Brain pericyte (primary cell): ENCODE data around the gene NAA20.

Source experiments
- DNase-seq: peaks from one replicate; pipeline ENCODE4 v3.0.0-alpha.2; 2012; ENCODE audit warnings: low read depth, low spot score

The NAA20 gene, protein sequence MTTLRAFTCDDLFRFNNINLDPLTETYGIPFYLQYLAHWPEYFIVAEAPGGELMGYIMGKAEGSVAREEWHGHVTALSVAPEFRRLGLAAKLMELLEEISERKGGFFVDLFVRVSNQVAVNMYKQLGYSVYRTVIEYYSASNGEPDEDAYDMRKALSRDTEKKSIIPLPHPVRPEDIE

DNA sequence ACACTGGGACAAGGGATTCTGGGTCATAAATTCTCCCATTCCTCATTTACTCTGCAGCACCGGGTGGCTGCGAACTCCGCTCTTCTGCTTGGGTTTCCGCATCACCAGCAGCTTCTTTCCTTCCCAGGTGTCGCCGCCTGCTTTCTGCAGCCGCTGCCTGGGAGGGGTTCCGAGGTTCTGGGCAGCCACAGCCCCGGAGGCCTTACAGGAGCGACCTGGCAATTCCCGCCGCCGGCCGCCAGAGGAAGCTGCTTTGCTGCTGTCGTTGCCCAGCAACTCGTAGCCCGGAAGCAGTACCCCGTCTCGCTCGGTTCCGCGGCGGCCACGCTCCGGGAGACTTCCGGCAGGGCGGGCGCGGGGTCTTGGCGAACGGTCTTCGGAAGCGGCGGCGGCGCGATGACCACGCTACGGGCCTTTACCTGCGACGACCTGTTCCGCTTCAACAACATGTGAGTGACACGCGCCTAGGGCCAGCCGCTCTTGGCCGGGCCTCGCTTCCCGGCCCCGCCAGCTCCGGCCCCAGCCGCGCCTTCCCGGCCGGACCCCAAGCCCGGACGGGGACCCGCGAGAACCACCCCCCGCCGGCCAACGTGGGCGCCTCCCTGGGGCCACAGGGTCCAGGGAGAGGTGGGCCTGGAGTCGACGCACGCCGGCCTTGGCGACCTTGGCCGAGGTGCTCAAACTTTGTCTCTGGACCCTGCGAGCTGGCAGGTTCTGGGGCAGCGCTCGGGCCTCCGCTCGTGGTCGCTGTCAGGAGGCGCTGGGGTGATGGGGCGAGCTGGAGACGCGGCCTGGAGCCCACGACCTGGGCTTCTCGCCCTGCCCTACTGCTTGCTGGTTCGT is at the start of gene NAA20:
Gene NAA20, plus strand, starts transcription at position 362 of the 843 bp plus-strand sequence. Its CDS starts 35 bp downstream, at position 397.
- peak; percentile 66 for DNase-seq

DNA sequence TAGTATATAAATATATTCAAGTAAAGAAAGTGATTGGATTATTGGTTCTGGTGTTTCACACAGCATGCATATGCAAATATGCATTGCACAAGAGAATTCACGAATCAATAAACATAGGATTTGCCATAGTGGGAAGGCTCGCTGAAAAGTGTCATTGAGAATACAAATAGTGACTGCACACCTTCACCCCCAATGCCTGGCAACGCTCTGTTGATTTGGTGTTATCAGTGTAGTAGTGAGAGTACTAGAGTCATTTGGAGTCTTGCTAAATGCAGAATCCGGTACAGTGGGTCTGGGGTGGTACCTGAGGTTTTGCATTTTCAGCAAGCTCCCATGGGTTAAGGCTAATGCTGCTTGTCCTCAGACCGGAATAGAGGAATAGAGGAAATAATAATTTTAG is 49.7 kb upstream of the NAA20 start:
- DNase-seq, result no peak

DNA sequence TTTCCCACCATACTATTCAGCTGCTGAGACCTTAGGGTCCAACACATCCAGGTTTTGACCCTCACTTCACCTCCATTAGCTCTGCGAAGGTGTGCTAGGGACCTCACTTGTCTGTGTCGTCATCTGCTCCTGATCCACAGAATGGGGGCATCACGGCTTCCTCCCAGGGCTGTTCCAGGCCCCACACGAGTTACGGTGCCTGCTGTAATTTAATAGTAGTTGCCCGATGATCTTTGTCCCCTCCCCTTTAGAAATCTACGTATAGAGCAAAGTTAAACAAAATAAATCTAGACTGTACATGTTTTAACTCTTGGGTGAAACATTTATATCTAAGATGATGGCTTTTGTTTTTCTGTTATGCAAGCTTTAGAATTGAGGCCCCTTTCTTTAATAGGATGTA is 49.1 kb upstream of the NAA20 start:
- DNase-seq, result no peak

DNA sequence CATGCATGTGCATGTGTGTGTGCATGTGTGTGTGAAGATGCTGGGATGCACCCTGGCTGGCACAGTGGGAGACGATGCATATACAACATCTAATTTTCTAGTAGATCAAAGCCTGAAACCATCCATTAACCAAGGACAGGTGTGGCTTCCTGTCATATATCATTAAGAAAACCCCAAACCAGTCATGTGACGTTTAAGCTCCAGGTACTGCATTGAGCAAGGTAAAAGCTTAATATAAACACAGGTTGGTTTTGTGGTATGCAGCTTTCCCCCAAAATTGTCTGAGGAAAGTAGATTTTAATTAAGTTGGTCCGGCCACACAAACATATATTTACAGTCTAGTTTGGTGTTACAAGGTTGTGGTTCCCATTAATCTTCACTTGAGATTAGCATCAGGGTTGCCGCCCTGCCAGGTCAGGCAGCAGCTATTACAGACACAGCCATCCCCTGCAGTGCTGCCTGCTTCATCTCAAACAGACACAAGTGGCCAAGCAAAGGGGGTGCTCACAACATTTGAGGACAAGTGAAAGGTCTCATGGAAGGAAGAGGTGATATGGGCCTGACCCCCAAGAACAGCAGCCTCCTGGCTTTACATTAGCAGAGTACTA is 48.6 kb upstream of the NAA20 start:
- no peak for DNase-seq

DNA sequence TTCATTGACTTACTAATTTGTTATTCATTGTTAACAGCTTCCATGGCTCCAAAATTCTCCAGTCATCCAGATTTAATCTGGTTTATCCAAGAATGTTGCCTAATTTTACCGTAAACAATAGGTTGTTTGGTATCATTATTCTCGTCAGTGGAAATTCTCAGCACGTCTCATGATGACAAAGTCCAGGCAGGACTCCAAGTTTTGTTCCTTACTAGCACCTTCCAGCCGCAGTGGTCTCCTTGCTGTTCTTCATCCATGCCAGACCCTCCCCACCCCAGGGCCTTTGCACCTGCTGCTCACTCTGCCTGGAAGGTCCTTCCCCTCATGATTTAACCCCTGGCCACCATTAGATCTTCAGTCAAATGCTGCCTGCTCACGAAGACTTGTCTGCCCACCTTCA is 48.1 kb upstream of the NAA20 start:
- DNase-seq, result no peak

DNA sequence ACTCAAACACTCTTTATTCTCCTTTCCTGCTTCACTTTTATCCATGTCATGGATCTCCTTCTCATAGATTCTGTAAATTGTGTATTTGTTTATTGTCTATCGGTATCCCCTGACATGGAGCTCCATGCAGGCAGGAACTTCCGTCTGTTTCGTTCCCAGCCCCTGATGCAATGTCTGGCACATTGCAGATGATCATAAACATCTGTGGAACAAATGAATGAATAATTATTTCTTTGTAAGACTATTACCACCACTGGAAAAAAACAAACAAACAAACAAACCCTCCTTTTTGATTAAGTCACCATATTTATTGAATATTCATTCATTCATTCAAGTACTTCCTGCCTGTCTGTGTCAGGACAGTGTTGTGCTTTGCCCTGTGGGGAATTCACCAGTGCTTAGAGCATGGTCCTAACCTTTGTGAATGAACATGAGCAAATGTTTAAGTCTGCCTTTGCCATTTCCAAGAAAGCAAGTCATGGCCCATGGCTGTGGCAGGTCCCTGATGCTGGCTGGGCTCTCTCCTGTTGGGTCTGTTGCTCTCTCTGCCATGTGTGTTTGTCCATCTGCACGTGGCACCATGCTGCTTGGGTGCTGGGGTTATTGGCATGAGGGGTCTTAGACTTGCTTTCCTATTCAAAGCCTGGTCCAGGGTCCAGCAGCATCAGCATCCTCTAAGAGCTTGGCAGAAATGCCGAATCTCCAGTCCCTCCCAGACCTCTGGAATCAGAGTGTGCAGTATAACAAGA is 47.5 kb upstream of the NAA20 start:
- no peak for DNase-seq

DNA sequence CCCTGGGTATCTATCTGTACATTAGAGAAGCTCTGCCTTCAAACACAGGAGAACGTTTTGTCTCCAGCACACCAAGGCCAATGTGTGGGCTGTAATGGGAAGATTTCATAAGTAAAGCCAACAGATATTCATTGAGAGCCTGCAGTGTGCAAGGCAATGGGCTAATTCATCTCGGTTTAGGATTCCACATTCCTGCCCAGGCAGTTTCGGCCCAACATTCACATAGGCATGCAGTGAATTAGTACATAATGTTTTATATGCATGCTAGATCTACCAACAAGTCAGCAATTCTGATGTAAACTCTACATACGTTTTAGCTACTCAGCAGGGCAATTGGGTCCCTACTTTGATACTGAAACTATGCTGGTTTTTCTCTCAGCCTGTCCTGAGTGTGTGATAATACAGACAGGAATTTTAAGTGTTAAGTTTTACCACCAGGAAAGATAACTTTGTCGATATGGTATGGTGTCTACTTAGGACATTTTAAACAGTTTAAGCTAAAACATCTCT is 46.9 kb upstream of the NAA20 start:
- DNase-seq, result no peak

DNA sequence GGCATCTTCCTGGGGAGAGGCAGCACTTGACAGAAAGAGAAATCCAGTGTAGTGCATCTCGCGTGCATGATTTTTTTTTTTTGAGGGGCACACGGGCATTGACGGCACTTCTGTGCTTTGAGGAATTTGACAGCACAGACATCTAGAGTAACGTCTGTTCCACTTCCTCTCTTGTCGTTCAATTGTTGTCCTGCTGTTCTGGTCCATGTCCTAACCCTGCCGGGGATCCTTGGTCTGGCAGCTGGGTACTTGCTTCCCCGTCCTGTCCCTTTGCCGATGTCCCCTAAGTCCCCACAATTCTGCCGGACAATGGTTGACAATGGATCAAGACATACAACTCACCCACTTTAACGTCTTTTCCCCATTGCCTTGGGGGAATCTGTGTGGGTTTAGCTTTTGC is 46.0 kb upstream of the NAA20 start:
- DNase-seq, result no peak

DNA sequence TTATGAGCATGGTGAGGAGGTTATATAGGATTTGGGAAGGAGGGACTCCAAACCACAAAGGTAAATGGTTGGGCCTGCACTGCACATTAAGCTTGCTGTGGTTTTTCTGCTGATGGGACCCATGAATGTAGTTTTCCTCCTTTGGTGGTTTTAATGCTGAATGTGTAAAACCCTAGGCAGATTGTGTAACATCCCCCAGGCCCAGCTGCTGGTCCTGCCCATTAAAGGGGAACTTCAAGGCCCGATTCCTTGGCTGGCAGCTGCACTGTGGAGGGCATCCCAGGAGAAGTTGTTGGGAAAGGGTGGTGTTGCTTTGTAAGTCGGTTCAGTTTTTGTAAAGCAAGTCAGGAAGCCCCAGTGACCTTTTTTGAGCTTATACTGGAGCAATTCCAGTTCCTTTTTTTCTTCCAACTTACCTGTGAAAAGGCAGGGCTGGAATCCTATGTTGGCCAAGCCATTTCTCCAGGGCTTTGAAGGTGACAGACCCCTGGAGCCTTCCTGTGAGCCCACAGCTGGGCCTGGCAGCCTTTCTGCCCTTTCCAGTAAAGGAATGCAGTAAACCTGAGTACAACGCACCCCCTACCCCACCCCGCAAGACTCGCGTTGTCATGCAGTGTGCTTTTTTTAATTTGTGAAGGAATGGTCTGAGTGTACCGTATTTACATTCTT is 43.1 kb upstream of the NAA20 start:
- DNase-seq, result peak; percentile 58

DNA sequence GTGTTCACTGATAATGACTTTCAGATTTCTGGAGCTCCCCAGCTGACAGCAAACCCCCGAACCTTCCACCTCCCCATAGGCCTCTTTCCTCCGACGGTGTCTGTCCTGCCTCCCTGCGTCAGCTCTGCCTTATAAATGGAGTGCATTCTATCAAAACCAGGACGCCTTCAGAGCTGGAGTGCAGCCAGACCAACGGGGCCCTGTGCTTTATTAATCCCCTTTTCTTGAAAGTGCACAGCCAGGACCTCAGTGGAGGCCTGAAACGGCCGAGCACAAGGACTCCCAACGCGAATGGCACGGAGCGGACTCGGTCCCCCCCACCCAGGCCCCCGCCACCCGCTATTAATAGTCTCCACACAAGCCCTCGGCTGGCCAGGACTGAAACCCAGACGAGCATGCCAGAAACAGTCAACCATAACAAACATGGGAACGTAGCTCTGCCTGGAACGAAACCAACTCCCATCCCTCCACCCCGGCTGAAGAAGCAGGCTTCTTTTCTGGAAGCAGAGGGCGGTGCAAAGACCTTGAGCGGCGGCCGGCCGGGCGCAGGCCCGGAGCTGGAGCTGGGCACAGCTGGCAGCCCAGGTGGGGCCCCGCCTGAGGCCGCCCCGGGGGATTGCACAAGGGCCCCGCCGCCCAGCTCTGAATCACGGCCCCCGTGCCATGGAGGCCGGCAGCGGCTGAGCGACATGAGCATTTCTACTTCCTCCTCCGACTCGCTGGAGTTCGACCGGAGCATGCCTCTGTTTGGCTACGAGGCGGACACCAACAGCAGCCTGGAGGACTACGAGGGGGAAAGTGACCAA is 42.3 kb upstream of the NAA20 start:
- DNase-seq, result peak; percentile 81

DNA sequence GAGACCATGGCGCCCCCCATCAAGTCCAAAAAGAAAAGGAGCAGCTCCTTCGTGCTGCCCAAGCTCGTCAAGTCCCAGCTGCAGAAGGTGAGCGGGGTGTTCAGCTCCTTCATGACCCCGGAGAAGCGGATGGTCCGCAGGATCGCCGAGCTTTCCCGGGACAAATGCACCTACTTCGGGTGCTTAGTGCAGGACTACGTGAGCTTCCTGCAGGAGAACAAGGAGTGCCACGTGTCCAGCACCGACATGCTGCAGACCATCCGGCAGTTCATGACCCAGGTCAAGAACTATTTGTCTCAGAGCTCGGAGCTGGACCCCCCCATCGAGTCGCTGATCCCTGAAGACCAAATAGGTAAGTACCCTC is 41.7 kb upstream of the NAA20 start:
- DNase-seq, result no peak

DNA sequence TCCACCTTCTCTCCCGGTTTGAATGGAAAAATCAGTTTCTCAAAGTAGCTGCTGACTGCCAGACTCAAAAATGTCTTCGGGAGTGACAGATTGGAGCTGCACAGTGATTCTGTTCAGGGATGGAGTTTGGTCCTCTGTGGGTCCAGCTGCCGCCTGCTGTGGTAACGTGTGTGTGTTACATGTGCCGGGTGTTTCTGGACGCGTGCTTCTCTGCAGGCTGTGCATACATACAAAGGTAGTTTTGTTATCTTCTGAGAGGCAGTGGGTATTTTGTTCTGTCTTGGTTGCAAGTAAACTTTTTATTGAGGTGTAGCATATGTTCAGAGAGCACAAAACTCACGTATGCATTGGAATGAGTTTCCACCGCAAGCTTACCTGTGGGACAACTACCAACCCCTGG is 41.3 kb upstream of the NAA20 start:
- DNase-seq, result no peak

DNA sequence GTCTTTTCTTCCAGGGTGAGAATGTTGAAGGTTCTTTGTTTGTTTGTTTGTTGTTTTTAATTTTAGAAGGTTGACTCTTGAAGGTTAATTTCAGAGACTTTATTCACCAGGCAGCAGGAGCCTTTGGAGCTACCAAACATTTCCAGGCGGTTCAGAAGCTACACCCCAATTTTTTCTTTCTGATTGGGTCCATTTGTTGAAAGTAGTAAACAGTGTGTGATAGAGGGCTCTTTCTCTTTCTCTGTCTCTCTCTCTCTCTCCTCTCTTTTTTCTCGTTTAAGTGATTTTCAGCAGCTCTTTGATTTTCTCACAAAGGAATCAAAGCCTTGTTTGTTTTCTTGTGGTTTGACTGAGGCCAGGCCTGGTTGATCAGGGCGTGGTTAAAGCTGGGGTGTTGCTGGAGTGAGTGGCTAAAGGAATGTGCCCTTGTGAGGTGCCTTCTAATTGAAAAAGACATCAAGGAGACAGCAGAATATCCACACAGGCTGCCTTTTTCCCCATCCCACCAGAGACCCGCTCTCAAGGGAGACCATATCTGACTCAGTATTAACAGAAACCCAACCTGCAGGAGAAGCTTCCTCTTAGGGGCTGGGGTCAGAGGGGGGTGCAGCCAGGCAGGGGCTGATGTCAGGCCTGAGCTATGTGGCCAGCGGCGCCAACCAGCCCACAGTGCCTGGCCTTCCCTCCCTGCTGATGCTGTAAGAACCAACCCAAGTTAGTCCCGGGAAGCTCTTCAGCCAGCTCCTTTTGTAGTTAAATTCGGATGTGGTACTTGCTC is 40.4 kb upstream of the NAA20 start:
- DNase-seq, result no peak

DNA sequence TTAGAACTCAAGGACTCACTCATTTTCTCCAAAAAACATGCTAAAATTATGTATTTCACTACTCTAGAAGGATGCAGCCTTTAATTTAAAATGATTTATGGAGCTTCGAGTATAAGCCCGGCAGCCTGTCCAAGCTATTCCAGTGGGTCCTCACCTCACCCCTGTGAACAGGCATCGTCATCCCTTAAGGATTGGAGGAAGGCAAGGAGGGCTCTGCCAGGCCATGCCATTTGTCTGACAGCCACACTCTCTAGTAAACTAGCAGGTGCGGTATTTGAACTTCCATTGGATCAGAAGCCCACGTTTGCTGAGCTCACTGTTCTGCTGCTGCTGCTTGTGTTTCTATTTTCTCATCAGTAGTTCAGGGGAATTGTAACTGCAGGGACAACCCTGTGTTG is 39.8 kb upstream of the NAA20 start:
- no peak for DNase-seq

DNA sequence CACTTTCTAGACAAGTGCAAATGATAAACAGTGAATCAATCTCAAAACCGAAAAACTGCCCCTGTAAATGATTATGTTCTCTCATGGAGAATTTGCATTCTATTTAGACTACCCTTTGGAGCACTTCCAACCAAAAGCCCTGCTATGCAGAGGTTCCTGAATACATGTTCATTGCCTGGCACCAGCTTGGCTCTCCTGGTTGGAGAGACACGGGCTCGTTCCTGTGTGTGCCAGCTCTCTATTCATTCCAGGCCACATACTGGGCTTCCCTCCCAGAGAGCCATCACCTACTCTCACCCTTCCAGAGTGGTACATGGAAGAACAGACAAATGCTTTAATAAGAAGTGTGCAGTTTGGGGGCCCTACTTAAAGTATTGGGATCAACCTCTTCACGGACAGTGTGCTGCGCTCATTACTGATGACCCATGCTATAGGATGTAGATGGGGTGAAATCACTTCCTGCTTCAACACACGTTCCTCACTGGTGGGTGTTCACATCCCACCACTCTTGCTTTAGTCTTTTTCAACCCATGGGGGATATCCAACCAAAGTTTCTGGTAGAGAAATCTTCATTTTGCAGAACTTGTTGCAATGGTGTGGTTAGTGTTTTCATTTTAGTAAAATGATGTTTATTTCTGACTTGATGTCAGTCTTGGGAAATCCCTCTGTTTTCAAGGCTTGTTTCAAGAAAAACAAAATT is 38.5 kb upstream of the NAA20 start:
- no peak for DNase-seq

DNA sequence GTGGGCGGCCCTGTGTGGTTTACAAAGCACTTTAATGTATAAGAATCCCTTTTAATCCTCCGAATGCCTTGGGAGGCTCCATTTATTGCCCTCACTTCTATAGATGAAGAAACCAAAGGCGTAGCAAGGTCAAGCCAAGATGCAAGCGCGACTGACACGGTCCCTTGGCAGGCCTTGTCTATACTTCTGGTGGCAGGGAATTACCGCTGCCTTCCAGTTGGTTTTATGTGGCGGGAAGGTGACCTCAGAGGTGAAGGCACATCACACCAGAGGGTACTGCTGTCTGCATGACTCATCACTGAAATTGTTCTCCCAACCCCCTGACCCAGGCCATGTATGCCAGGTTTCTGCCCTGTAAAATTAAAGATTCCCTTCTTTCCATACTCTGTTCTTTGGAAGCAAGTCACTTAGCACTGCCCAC is 36.1 kb upstream of the NAA20 start:
- no peak for DNase-seq

DNA sequence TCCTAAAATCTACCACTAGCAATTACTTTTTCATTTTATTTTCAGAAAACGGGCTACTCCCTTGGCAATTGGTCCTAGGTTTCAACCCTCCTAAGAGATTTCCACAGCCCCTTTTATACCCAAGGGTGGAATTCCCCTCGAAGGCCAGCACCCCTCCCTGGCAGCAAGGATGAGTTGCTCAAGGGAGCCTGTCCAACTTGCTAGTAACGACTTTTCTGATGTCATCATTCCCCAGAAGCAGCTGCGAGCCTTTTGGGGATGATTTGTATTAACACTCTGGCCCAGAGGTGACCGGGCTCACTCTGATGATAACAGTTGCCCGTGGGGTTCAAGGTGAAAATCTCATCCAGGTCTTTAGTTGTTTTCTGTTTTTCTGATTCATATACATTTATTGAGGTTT is 30.7 kb upstream of the NAA20 start:
- no peak for DNase-seq

DNA sequence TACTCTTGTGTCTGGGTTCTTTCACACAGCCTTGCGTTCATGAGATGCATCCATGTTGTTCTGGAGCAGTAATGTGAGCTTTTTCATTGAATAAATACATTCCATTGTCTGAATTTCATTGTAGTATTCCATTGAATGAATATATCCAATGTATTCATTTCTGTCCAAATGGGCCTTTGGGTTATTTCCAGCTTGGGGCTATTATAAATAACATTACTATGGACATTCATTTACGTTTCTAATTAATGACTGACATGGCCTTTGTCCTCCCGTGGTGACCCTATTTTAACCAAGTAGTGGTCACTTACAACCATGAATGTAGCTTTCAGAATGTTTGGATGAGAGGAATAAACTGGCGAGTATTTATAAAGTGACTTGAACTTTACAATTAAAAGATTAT is 30.1 kb upstream of the NAA20 start:
- DNase-seq, result no peak

DNA sequence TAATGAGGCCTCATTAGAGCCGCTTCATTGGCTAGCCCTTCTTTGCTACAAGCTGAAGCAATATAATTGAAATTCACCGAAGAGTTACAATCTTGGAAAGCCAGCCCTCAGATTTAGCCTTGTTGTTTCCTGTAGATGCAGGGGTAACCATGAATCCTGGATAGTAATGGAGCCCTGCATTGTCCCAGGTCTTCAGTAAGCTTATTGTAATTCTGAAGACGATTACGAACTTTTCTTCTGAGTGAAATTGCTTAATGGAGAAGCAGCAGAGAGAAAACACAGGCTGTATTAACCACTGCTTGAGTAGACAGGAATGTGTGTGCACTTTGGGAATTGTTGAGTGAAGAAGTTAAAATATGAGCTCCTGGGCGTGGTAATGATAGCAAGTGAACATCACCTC is 26.3 kb upstream of the NAA20 start:
- no peak for DNase-seq
